ENCODE measurements around the gene UGT1A8. TPM values are rescaled to one million over a fixed set of nuclear protein-coding genes. Genes with fewer than 3 reads are reported as not detected.
"Not testable (repeated sequence)": the region's sequence is repeated elsewhere in the genome, so short reads cannot be mapped to it uniquely, and the experiment has no call there.

The UGT1A8 gene
- total RNA-seq (2014; rRNA removed; shearing (Covaris generic)) (not detected in 2 replicates), total RNA-seq (2022) (not detected in 2 replicates), Bru-seq, nascent RNA (not detected), BruChase-seq, experiment 1, labeled RNA remaining after a 6-hour chase (not detected), BruChase-seq, experiment 2, labeled RNA remaining after a 2-hour chase (not detected)
- long read RNA-seq, result 0 reads

DNA sequence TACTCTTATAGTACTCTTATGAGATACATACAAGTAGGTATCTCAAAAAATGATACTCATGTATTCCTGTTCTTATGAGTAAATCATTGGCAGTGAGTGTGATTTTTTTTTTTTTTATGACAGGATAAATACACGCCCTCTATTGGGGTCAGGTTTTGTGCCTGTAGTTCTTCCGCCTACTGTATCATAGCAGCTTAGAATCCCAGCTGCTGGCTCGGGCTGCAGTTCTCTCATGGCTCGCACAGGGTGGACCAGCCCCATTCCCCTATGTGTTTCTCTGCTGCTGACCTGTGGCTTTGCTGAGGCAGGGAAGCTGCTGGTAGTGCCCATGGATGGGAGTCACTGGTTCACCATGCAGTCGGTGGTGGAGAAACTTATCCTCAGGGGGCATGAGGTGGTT lies at the start of gene UGT1A8:
TSS of gene UGT1A8 (plus strand) at position 158 of the 400 bp plus-strand sequence. CDS start at position 233, 75 bp downstream.
- H3K9me3 ChIP-seq (ENCODE audit: low read length); DNase-seq (ENCODE audit: low spot score); H3K36me3 ChIP-seq (ENCODE audit: insufficient read depth, low read length); H3K4me3 ChIP-seq (ENCODE audit: low read depth, low read length, poor library complexity, severe bottlenecking); H3K4me1 ChIP-seq (ENCODE audit: insufficient read depth, low read length, poor library complexity, severe bottlenecking); H2AFZ ChIP-seq (ENCODE audit: low read length); H3K27ac ChIP-seq (ENCODE audit: low read depth, low read length, poor library complexity, severe bottlenecking); H3K9me2 ChIP-seq (ENCODE audit: insufficient read depth, low read length); CTCF ChIA-PET (ENCODE audit: unreplicated experiment); H3K4me2 ChIP-seq (ENCODE audit: low read length); H4K20me1 ChIP-seq (ENCODE audit: insufficient read depth, low read length); H3K79me2 ChIP-seq (ENCODE audit: insufficient read depth, low read depth, low read length); BruUV-seq (replicated peaks); POLR2A ChIA-PET; intact Hi-C loops (cut with micrococcal nuclease; ENCODE audit: unreplicated experiment): not testable (repeated sequence)

DNA sequence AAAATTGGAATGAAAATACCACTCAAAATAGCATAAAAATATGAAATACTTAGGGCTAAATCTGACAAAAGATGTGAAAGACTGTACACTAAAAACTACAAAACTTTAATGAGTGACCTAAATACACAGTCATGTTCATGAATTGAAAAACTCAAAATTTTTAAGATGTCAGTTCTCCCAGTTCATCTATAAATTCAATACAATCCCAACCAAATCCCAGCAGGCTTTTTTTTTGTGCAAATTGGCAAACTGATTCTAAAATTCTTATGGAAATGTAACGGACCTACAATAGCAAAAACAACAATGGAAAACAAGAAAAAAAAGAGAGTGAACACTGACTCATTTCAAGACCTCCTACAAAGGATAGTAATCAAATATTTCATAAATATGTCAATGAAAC lies 46.4 kb upstream of the UGT1A8 start:
- DNase-seq (ENCODE audit: low spot score), result no peak
- Histone ChIP-seq H2AFZ (ENCODE audit: low read length) (no peak overlapping the region), H3K27ac (ENCODE audit: low read depth, low read length, poor library complexity, severe bottlenecking) (no peak overlapping the region), H3K36me3 (ENCODE audit: insufficient read depth, low read length) (no peaks in the 10 kb centered on the region), H4K20me1 (ENCODE audit: insufficient read depth, low read length) (no peaks in the 10 kb centered on the region), H3K9me3 (ENCODE audit: low read length) (no peaks in the 10 kb centered on the region), H3K9me2 (ENCODE audit: insufficient read depth, low read length) (no peaks in the 10 kb centered on the region), H3K4me2 (ENCODE audit: low read length) (no peak overlapping the region), H3K79me2 (ENCODE audit: insufficient read depth, low read depth, low read length) (no peaks in the 10 kb centered on the region), H3K4me1 (ENCODE audit: insufficient read depth, low read length, poor library complexity, severe bottlenecking) (no peaks in the 10 kb centered on the region), H3K4me3 (ENCODE audit: low read depth, low read length, poor library complexity, severe bottlenecking) (no peak overlapping the region)
- TF ChIP-seq, protein P1, sequence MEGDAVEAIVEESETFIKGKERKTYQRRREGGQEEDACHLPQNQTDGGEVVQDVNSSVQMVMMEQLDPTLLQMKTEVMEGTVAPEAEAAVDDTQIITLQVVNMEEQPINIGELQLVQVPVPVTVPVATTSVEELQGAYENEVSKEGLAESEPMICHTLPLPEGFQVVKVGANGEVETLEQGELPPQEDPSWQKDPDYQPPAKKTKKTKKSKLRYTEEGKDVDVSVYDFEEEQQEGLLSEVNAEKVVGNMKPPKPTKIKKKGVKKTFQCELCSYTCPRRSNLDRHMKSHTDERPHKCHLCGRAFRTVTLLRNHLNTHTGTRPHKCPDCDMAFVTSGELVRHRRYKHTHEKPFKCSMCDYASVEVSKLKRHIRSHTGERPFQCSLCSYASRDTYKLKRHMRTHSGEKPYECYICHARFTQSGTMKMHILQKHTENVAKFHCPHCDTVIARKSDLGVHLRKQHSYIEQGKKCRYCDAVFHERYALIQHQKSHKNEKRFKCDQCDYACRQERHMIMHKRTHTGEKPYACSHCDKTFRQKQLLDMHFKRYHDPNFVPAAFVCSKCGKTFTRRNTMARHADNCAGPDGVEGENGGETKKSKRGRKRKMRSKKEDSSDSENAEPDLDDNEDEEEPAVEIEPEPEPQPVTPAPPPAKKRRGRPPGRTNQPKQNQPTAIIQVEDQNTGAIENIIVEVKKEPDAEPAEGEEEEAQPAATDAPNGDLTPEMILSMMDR (conservative IDR thresholded peaks at IDR 0.05; ENCODE audit: low read length), result no peak
- TF ChIP-seq EZH2phosphoT487 (IDR thresholded peaks at IDR 0.05; ENCODE audit: borderline replicate concordance, low read depth, low read length), result no peak
- intact Hi-C loops (cut with micrococcal nuclease; ENCODE audit: unreplicated experiment), result no loop called here
- no TSS peak for BruUV-seq (replicated peaks)
- CTCF ChIA-PET (ENCODE audit: unreplicated experiment), result no interaction called here
- POLR2A ChIA-PET, result no interaction called here

DNA sequence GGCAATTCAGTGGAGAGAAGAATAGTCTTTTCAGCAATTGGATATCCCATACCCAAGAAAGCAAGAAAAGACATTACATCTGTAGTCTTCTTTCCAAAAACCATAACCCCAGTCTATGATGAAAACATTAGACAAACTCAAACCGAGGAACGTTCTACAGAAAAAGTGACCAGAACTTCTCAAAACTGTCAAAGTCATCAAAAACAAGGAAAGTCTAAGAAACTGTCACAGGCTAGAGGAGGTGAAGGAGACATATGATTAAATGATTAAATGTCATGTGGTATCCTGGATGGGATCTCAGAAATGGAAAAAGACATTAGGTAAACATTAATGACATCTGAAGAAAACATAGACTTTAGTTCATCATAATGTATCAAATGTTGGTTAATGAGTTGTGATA lies 46.0 kb upstream of the UGT1A8 start:
- intact Hi-C loops (cut with micrococcal nuclease; ENCODE audit: unreplicated experiment), result no loop called here
- no peaks in the 10 kb centered on the region for H3K9me2 ChIP-seq (ENCODE audit: insufficient read depth, low read length)

More for the DNA sequence above, 46.0 kb upstream of the UGT1A8 start:
- ChIA-PET POLR2A (no interaction called here), CTCF (ENCODE audit: unreplicated experiment) (no interaction called here)
- Histone ChIP-seq H2AFZ (ENCODE audit: low read length) (no peak overlapping the region), H3K27ac (ENCODE audit: low read depth, low read length, poor library complexity, severe bottlenecking) (no peak overlapping the region), H3K4me3 (ENCODE audit: low read depth, low read length, poor library complexity, severe bottlenecking) (no peak overlapping the region), H4K20me1 (ENCODE audit: insufficient read depth, low read length) (no peaks in the 10 kb centered on the region), H3K36me3 (ENCODE audit: insufficient read depth, low read length) (no peaks in the 10 kb centered on the region), H3K9me3 (ENCODE audit: low read length) (no peaks in the 10 kb centered on the region), H3K79me2 (ENCODE audit: insufficient read depth, low read depth, low read length) (no peaks in the 10 kb centered on the region), H3K4me2 (ENCODE audit: low read length) (no peak overlapping the region), H3K4me1 (ENCODE audit: insufficient read depth, low read length, poor library complexity, severe bottlenecking) (no peaks in the 10 kb centered on the region)
- DNase-seq (ENCODE audit: low spot score), result no peak
- no TSS peak for BruUV-seq (replicated peaks)
- TF ChIP-seq, protein P1 (conservative IDR thresholded peaks at IDR 0.05; ENCODE audit: low read length), result no peak
- TF ChIP-seq EZH2phosphoT487 (IDR thresholded peaks at IDR 0.05; ENCODE audit: borderline replicate concordance, low read depth, low read length), result no peak

All from OCI-LY7 (cell line).